ENCODE data around the gene UGGT2.

Gene UGGT2

DNA sequence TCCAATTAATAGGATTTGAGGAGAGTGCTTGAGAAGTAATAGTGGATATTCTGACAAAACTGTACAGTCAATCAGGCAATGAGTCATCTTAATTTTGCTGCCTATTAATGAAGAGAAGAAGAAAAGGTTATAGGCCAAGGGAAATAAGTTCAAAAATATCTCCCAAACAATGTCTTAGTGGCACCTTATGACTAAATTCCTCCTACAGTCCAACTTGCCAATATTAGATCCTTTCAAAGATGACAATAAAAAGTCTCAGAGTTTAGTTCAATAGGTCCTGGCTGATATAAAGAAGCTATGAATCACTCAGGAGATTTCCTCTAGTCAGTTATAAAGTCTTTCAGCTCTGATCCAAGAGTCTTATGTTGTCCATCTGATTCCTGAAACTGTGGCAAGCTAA, 27.9 kb downstream of the UGGT2 start:
- TF ChIP-seq, protein P1, sequence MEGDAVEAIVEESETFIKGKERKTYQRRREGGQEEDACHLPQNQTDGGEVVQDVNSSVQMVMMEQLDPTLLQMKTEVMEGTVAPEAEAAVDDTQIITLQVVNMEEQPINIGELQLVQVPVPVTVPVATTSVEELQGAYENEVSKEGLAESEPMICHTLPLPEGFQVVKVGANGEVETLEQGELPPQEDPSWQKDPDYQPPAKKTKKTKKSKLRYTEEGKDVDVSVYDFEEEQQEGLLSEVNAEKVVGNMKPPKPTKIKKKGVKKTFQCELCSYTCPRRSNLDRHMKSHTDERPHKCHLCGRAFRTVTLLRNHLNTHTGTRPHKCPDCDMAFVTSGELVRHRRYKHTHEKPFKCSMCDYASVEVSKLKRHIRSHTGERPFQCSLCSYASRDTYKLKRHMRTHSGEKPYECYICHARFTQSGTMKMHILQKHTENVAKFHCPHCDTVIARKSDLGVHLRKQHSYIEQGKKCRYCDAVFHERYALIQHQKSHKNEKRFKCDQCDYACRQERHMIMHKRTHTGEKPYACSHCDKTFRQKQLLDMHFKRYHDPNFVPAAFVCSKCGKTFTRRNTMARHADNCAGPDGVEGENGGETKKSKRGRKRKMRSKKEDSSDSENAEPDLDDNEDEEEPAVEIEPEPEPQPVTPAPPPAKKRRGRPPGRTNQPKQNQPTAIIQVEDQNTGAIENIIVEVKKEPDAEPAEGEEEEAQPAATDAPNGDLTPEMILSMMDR (conservative IDR thresholded peaks at IDR 0.05), result no peak
- TF ChIP-seq ZFX (IDR thresholded peaks at IDR 0.05), result no peak
- no peak overlapping the region for H3K27ac ChIP-seq

DNA sequence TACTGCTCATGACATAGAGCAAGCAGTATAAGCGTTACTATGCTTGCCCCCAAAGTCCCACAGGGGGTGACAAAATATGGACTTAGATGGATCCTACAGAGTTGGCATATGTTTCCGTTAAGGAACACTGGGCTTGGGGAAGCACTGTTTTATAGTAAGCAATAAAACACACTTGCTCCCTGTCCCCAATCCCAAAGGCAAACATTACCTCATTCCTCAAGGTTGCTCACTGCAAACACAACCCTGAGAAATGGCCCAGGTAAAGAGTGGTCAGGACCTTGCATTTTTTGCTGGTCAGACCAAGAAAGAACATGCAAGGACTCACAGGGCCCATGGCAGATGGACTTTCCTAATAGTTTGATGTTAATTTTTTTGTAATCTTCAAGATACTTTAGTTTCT, 32.3 kb downstream of the UGGT2 start:
- H3K27ac ChIP-seq, result no peak overlapping the region
- TF ChIP-seq, protein P1 (conservative IDR thresholded peaks at IDR 0.05), result no peak
- TF ChIP-seq ZFX (IDR thresholded peaks at IDR 0.05), result no peak

DNA sequence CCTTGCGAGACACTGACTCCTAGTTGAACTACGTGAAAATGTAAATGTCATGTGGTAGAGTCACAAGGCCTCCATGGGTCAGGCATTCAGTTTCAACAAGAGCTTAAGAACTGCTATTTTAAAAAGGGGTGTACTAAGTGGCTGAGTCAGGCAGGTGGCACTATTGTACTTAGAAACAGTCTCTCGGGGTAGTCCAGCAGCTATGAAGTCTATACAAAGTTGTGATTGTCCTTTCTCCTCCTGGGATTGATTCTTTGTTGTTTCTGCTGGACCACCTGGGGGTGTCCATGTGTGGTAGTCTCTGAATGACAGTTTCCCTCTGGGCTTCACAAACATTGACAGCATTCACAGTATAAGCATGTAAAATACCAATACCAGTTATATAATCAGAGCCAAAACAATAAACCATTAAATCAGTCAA, 33.0 kb downstream of the UGGT2 start:
- H3K27ac ChIP-seq, result no peak overlapping the region; the same call in 1 of the 2 replicates
- TF ChIP-seq, protein P1 (conservative IDR thresholded peaks at IDR 0.05), result peak; percentile 77
- TF ChIP-seq ZFX (IDR thresholded peaks at IDR 0.05), result no peak

DNA sequence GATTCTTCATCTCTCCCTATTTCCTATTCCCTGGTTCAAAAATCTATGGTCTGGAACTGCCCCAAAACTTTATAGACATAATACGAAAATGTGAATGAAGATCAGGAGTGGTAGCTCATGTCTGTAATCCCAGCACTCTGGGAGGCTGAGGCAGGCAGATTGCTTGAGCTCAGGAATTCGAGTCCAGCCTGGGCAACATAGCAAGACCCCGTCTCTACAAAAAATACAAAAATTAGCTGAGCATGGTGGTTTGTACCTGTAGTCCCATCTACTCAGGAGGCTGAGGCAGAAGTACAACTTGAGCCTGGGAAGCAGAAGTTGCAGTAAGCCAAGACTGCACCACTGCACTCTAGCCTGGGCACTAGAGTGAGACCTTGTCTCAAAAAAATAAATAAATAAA, 35.1 kb downstream of the UGGT2 start:
- TF ChIP-seq, protein P1 (conservative IDR thresholded peaks at IDR 0.05), result no peak
- TF ChIP-seq ZFX (IDR thresholded peaks at IDR 0.05), result no peak
- H3K27ac ChIP-seq, result no peak overlapping the region

DNA sequence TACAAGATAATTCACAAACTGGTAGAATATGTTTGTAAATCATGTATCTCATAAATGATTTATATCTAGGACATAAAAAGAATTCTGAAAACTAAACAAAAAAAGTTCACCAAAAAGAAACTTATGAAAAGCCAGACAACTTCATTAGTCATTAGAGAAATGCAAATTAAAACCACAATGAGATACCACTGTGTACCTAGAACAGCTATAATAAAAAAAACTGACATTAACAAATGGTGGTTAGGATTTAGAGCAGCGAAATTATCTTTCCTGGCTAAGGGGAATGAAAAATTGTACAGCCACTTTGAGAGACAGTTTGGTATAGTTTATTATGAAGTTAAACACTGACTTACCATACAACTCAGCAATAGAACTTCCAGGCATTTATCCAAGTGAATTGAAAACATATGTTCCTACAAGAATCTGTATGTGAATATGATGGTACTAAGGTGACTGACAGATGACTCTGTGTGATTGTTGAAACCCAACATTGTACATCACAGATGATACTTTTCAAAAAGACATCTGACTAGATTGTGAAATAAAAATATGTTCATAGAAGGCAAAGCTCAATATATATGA, 41.8 kb downstream of the UGGT2 start:
- H3K27ac ChIP-seq, result no peak overlapping the region
- TF ChIP-seq, protein P1 (conservative IDR thresholded peaks at IDR 0.05), result no peak
- TF ChIP-seq ZFX (IDR thresholded peaks at IDR 0.05), result no peak

DNA sequence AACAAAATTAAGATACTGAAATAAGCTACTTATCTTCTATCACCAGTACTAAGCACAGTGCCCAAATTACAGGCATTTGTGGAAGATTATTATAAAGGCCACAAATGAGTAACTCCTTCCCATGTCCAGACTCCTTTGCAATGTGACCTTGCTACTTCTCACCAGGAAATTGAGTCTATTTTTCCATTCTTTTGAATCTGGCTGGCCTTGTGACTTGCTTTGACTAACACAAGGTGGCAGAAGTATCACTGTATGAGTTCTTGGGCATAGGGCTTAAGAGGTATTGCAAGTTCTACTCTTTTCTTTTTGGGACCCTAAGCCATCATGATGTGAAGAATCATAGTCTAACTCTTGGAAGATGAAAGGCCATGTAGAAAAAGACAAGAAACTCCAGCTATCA, 49.9 kb downstream of the UGGT2 start:
- no peak overlapping the region for H3K27ac ChIP-seq
- no peak for TF ChIP-seq ZFX (IDR thresholded peaks at IDR 0.05)
- TF ChIP-seq, protein P1 (conservative IDR thresholded peaks at IDR 0.05), result peak; percentile 17; the same call in 1 of the 2 replicates

- TF ChIP-seq ZFX (IDR thresholded peaks at IDR 0.05), result no peak
- TF ChIP-seq, protein P1 (conservative IDR thresholded peaks at IDR 0.05), result no peak
- no peak overlapping the region for H3K27ac ChIP-seq
These were observed 50.7 kb downstream of the UGGT2 start for GRCh38 chr13:96002322-96003131.

Measured in C4-2B (cell line).